Lower lobe of right lung (tissue), 2 donors: ENCODE measurements around the gene TNFSF13. TPM values are rescaled to one million over a fixed set of nuclear protein-coding genes. Genes with fewer than 3 reads are reported as not detected.

ENCODE experiments used
- ATAC-seq, 2 donors: fragments of 200-7000 bp; cut with Tn5 transposase; one replicate each; pipeline ENCODE4 v1.9.1; 2020 to 2022; ENCODE audit warnings: mild to moderate bottlenecking in 2 of 2, moderate library complexity in 2 of 2
- DNase-seq: peaks from one replicate; pipeline ENCODE4 v3.0.0-alpha.2; 2020
- H3K27ac ChIP-seq: fragments of 200-600 bp; one replicate; pipeline ENCODE4 v1.8.0; 2022
- H3K27me3 ChIP-seq: fragments of 200-600 bp; one replicate; pipeline ENCODE4 v1.8.0; 2022; ENCODE audit warnings: low read depth
- H3K36me3 ChIP-seq: fragments of 200-600 bp; one replicate; pipeline ENCODE4 v1.8.0; 2022; ENCODE audit warnings: mild to moderate bottlenecking
- H3K4me1 ChIP-seq: fragments of 200-600 bp; one replicate; pipeline ENCODE4 v1.8.0; 2022
- H3K4me3 ChIP-seq: fragments of 200-600 bp; one replicate; pipeline ENCODE4 v1.8.0; 2022; ENCODE audit warnings: mild to moderate bottlenecking
- H3K9me3 ChIP-seq: fragments of 200-600 bp; one replicate; pipeline ENCODE4 v1.8.0; 2022
- CTCF ChIP-seq: fragments of 200-600 bp; IDR thresholded peaks from one replicate; pipeline ENCODE4 v1.8.0; 2022; ENCODE audit warnings: antibody characterized with exemption, mild to moderate bottlenecking
- intact Hi-C: fragments of 100-400 bp; cut with DNase I; formaldehyde crosslinking; loops from one replicate; pipeline ENCODE4 v1.11.0; 2022
- total RNA-seq: library from RNA; stranded (reverse); fragmentation: NEBNext Ultra II Directional; extraction: Animal tissue kit (Norgen Biotek cat#: 25700); gene quantifications from one replicate; pipeline ENCODE4 v1.2.1, GENCODE V29; 2021
- donor health status: DM: no; HTN: yes; CAD: no; lungs with severe emphysema.

TNFSF13 gene
- total RNA-seq, 1 donor from 2014 or later, result 161 TPM

- peaks cover 8% of the 10 kb centered on the region for H3K36me3 ChIP-seq
- DNase-seq (peak; percentile 84), ATAC-seq (peak; percentile 82 to 87)
- peaks cover 27% of the 10 kb centered on the region for H3K4me1 ChIP-seq
- no peaks in the 10 kb centered on the region for H3K27me3 ChIP-seq
- H3K4me3 ChIP-seq, result peak within 1 kb of the TSS; percentile 83
- peak within 1 kb of the TSS; percentile 92 for H3K27ac ChIP-seq
- no peaks in the 10 kb centered on the region for H3K9me3 ChIP-seq
- TF ChIP-seq CTCF, result peak; percentile 19
- intact Hi-C loops, result no loop called here
These were observed 9.8 kb upstream of the TNFSF13 start, which contains the start of gene TNFSF12 for GRCh38 chr17:7548585-7549400. TNFSF12 (plus strand) TSS chr17:7549058; CDS start chr17:7549154, 96 bp downstream.

DNA sequence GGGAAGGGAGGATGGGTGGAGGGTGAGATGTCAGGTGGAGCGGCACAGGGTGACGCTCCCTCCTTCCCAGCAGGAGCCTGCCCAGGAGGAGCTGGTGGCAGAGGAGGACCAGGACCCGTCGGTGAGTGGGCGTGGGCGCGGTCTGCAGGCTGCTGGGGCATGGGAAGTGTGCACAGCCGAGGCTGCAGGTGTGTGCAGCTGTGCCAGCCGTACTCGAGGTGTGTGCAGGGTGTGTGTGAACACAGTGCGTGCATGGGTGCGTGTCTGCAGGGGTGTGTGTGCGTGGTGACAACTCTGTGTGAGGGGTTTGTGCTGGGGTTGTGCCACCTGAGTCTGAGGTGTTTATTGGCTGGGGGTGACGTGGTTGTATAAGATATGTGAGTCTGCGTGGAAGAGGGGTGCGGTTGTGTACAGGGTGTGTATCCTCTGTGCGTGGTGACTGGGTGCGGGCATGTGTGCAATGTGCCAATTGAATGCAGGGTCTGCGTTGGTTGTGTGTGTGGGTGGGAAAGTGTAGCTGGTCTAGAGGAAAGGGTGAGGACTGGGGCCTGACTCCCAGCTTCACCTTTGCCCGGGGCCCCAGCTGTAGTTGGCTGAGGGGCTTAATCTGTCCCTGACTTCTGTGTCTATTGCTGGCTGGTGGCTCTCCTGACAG lies 9.0 kb upstream of the TNFSF13 start:
- peaks cover 8% of the 10 kb centered on the region for H3K36me3 ChIP-seq
- H3K9me3 ChIP-seq, result no peaks in the 10 kb centered on the region
- TF ChIP-seq CTCF, result peak; percentile 0
- peak; percentile 74 to 79 for ATAC-seq
- DNase-seq, result peak; percentile 75
- no peaks in the 10 kb centered on the region for H3K27me3 ChIP-seq
- peaks cover 27% of the 10 kb centered on the region for H3K4me1 ChIP-seq
- peak overlapping the region; percentile 83 for H3K4me3 ChIP-seq
- intact Hi-C loops, result no loop called here
- peak overlapping the region; percentile 92 for H3K27ac ChIP-seq

DNA sequence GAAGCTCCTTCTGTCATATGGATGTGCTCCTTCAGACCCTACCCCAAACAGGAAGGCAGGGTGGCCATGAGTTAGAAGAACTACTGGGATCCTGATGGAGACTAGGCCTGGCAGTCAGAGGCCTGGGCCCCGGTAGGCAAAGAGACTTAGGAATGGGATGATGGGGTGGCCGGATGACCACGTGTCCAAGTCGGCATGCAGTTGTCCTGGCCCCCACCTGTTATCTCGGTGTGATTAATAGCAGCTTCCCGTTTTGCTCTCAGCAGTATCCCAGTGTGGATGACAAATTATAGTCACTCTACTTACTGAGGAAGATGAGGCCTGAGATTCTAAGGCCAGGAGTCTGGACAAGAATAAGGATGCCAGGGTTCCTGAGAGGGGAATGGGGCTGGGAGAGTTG lies 8.2 kb upstream of the TNFSF13 start:
- Histone ChIP-seq H3K27ac (no peak overlapping the region), H3K4me1 (peaks cover 27% of the 10 kb centered on the region), H3K36me3 (peaks cover 8% of the 10 kb centered on the region), H3K4me3 (peak overlapping the region; percentile 83), H3K27me3 (no peaks in the 10 kb centered on the region), H3K9me3 (no peaks in the 10 kb centered on the region)
- intact Hi-C loops, result no loop called here
- DNase-seq (no peak), ATAC-seq (no peak)
- TF ChIP-seq CTCF, result no peak

DNA sequence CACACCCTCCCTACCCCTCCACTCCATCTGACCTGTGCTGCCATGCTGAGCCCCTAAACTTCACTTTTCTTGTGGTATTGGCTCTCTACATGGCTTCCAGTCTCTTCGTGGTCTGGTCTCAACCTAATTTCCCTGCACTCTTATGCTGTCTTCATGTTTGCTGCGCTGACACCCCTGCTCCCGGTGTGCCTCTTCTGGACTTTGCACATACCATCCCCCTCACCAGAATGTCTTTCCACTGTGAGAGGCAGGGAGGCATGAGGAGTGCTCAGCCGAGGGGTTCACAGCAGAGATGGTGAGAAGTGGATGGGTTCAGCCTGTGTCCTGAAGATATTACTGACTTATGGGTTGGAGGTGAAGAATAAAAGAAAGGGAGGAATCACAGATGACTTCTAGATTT lies 7.2 kb upstream of the TNFSF13 start:
- Histone ChIP-seq H3K27ac (peak overlapping the region; percentile 49), H3K4me1 (peaks cover 27% of the 10 kb centered on the region)

GRCh38 chr17:7552621-7553051 lies 5.9 kb upstream of the TNFSF13 start:
- ATAC-seq (peak; percentile 25 to 54), DNase-seq (no peak)
- Histone ChIP-seq H3K9me3 (no peaks in the 10 kb centered on the region), H3K27me3 (no peaks in the 10 kb centered on the region), H3K4me1 (peaks cover 39% of the 10 kb centered on the region), H3K36me3 (peaks cover 8% of the 10 kb centered on the region), H3K27ac (peak overlapping the region; percentile 75), H3K4me3 (no peak overlapping the region)
- no peak for TF ChIP-seq CTCF
- intact Hi-C loops, result no loop called here

More for the DNA sequence above, 7.2 kb upstream of the TNFSF13 start:
- no peak for TF ChIP-seq CTCF
- ATAC-seq (no peak), DNase-seq (no peak)
- intact Hi-C loops, result no loop called here
- no peak overlapping the region for H3K4me3 ChIP-seq
- no peaks in the 10 kb centered on the region for H3K9me3 ChIP-seq
- no peaks in the 10 kb centered on the region for H3K27me3 ChIP-seq
- peaks cover 8% of the 10 kb centered on the region for H3K36me3 ChIP-seq
